Ectodermal cell (in vitro differentiated cells): Measurements from ENCODE around the gene SKOR1.

Source experiments
- H3K27ac ChIP-seq: 2 replicates; pipeline ENCODE4 v1.7.0; 2013; ENCODE audit warnings: mild to moderate bottlenecking, low read depth, low read length; ENCODE audit not compliant: insufficient read depth, poor library complexity, severe bottlenecking
- H3K27me3 ChIP-seq: 2 replicates; pipeline ENCODE4 v1.7.0; 2013; ENCODE audit warnings: mild to moderate bottlenecking, low read length; ENCODE audit not compliant: insufficient read depth, control insufficient read depth, poor library complexity, severe bottlenecking
- H3K36me3 ChIP-seq: one replicate; pipeline ENCODE4 v1.7.0; 2013; ENCODE audit warnings: low read length; ENCODE audit not compliant: control insufficient read depth, insufficient read depth
- H3K4me1 ChIP-seq: one replicate; pipeline ENCODE4 v1.7.0; 2013; ENCODE audit warnings: low read length; ENCODE audit not compliant: control insufficient read depth, insufficient read depth
- H3K4me3 ChIP-seq: 2 replicates; pipeline ENCODE4 v1.7.0; 2013; ENCODE audit warnings: low read depth, low read length, control low read depth; ENCODE audit not compliant: insufficient read depth
- H3K9me3 ChIP-seq: 2 replicates; pipeline ENCODE4 v1.7.0; 2013; ENCODE audit warnings: mild to moderate bottlenecking, low read length, moderate library complexity; ENCODE audit not compliant: control insufficient read depth
- WGBS, 2 experiments: methylation state at CpG; one replicate each; pipeline ENCODE4 v1.1.7; 2013; ENCODE audit warnings: missing lambda C conversion rate in 2 of 2; 5-methylcytosine and 5-hydroxymethylcytosine counted together

The SKOR1 gene

GRCh38 chr15:67839499-67839928 lies 14.2 kb downstream of the SKOR1 start:
- 17 to 19% methylated on average over 10 to 11 of the region's 12 CpGs for WGBS, 2 experiments
- Histone ChIP-seq H3K36me3 (no peaks in the 10 kb centered on the region), H3K9me3 (no peaks in the 10 kb centered on the region), H3K4me3 (peak overlapping the region; percentile 91), H3K4me1 (peaks cover 43% of the 10 kb centered on the region), H3K27me3 (peaks cover 46% of the 10 kb centered on the region), H3K27ac (peak overlapping the region; percentile 36)

GRCh38 chr15:67839929-67840748 lies 14.8 kb downstream of the SKOR1 start, which contains the start of gene RNU6-1:
Gene RNU6-1, minus strand, starts transcription at chr15:67840045.
- Histone ChIP-seq H3K4me1 (peaks cover 49% of the 10 kb centered on the region), H3K27me3 (peaks cover 40% of the 10 kb centered on the region), H3K36me3 (no peaks in the 10 kb centered on the region), H3K27ac (peak within 1 kb of the TSS; percentile 95), H3K4me3 (peak within 1 kb of the TSS; percentile 91), H3K9me3 (no peaks in the 10 kb centered on the region)
- WGBS, 2 experiments: 0% methylated on average over 60 to 61 of the region's 62 CpGs

- Histone ChIP-seq H3K27ac (no peak overlapping the region), H3K27me3 (peaks cover 32% of the 10 kb centered on the region), H3K4me1 (peaks cover 54% of the 10 kb centered on the region), H3K36me3 (no peaks in the 10 kb centered on the region), H3K4me3 (peak overlapping the region; percentile 91), H3K9me3 (no peaks in the 10 kb centered on the region)
- 27 to 28% methylated on average over 16 to 17 of the region's 17 CpGs for WGBS, 2 experiments
These were observed 15.6 kb downstream of the SKOR1 start for GRCh38 chr15:67840749-67841512.

GRCh38 chr15:67841513-67841762 lies 16.1 kb downstream of the SKOR1 start:
- 71 to 80% methylated on average over 3 to 4 of the region's 4 CpGs for WGBS, 2 experiments
- H3K27me3 ChIP-seq: peaks cover 27% of the 10 kb centered on the region
- H3K9me3 ChIP-seq: no peaks in the 10 kb centered on the region
- H3K36me3 ChIP-seq: no peaks in the 10 kb centered on the region
- no peak overlapping the region for H3K27ac ChIP-seq
- peaks cover 50% of the 10 kb centered on the region for H3K4me1 ChIP-seq
- H3K4me3 ChIP-seq: no peak overlapping the region

GRCh38 chr15:67843092-67843501 lies 17.8 kb downstream of the SKOR1 start:
- no peak overlapping the region for H3K4me3 ChIP-seq
- peaks cover 10% of the 10 kb centered on the region for H3K27me3 ChIP-seq
- 65 to 66% methylated on average over 7 of the region's 7 CpGs for WGBS, 2 experiments
- no peaks in the 10 kb centered on the region for H3K36me3 ChIP-seq
- H3K27ac ChIP-seq: peak overlapping the region; percentile 81
- no peaks in the 10 kb centered on the region for H3K9me3 ChIP-seq
- peaks cover 48% of the 10 kb centered on the region for H3K4me1 ChIP-seq

- peaks cover 48% of the 10 kb centered on the region for H3K4me1 ChIP-seq
- H3K27me3 ChIP-seq: peaks cover 4% of the 10 kb centered on the region
- peak overlapping the region; percentile 81 for H3K27ac ChIP-seq
- no peak overlapping the region for H3K4me3 ChIP-seq
- 20 to 25% methylated on average over 7 of the region's 7 CpGs for WGBS, 2 experiments
- H3K36me3 ChIP-seq: no peaks in the 10 kb centered on the region
- H3K9me3 ChIP-seq: no peaks in the 10 kb centered on the region
These were observed 18.5 kb downstream of the SKOR1 start for GRCh38 chr15:67843571-67844387.

- Histone ChIP-seq H3K27me3 (no peaks in the 10 kb centered on the region), H3K36me3 (no peaks in the 10 kb centered on the region), H3K9me3 (no peaks in the 10 kb centered on the region), H3K4me3 (no peak overlapping the region), H3K27ac (no peak overlapping the region), H3K4me1 (peaks cover 40% of the 10 kb centered on the region)
- WGBS, 2 experiments: 84 to 85% methylated on average over 5 of the region's 5 CpGs
These were observed 20.7 kb downstream of the SKOR1 start for GRCh38 chr15:67845974-67846373.

GRCh38 chr15:67849538-67849937 lies 24.2 kb downstream of the SKOR1 start:
- H3K9me3 ChIP-seq: no peaks in the 10 kb centered on the region
- H3K4me1 ChIP-seq: peaks cover 10% of the 10 kb centered on the region
- 100% methylated on average over 1 of the region's 1 CpG; no CpG with 5 or more reads in 1 of the 2 experiments for WGBS, 2 experiments
- H3K36me3 ChIP-seq: no peaks in the 10 kb centered on the region
- H3K27me3 ChIP-seq: no peaks in the 10 kb centered on the region
- no peak overlapping the region for H3K27ac ChIP-seq
- no peak overlapping the region for H3K4me3 ChIP-seq

- Histone ChIP-seq H3K36me3 (no peaks in the 10 kb centered on the region), H3K27ac (no peak overlapping the region), H3K9me3 (no peaks in the 10 kb centered on the region), H3K4me1 (peaks cover 3% of the 10 kb centered on the region), H3K27me3 (no peaks in the 10 kb centered on the region), H3K4me3 (no peak overlapping the region)
- WGBS, 2 experiments: 83 to 84% methylated on average over 7 of the region's 7 CpGs
These were observed 25.0 kb downstream of the SKOR1 start for GRCh38 chr15:67850336-67850735.
